Thyroid gland (tissue), 4 donors: ENCODE data around the gene SLC24A4. TPM values are rescaled to one million over a fixed set of nuclear protein-coding genes. Genes with fewer than 3 reads are reported as not detected.

ENCODE experiments used
- DNase-seq, 2 donors: peaks; one replicate each; pipeline ENCODE4 v3.0.0-alpha.2; 2019
- H3K27ac ChIP-seq, 3 donors: fragments of 200-600 bp; sonication (generic); 1 replicate in 2 of 3; 2 replicates in 1 of 3; pipeline ENCODE4 v1.5.1; 2016 to 2019; ENCODE audit warnings: mild to moderate bottlenecking in 1 of 3, moderate library complexity in 1 of 3
- H3K27me3 ChIP-seq: fragments of 200-600 bp; sonication (generic); one replicate; pipeline ENCODE4 v1.5.1; 2019
- H3K36me3 ChIP-seq, 2 donors: fragments of 200-600 bp; sonication (generic); one replicate each; pipeline ENCODE4 v1.5.1; 2016 to 2019
- H3K4me1 ChIP-seq, 2 donors: fragments of 200-600 bp; sonication (generic); one replicate each; pipeline ENCODE4 v1.5.1; 2017 to 2019
- H3K4me3 ChIP-seq, 3 donors: fragments of 200-600 bp; sonication (generic); replicated peaks in 1 of 3; 1 replicate in 2 of 3; 2 replicates in 1 of 3; pipeline ENCODE4 v1.5.1; 2016; ENCODE audit warnings: mild to moderate bottlenecking in 1 of 3
- H3K9me3 ChIP-seq: fragments of 200-600 bp; sonication (generic); one replicate; pipeline ENCODE4 v1.5.1; 2017
- POLR2A ChIP-seq, 2 donors: fragments of 450-650 bp; IDR thresholded peaks; one replicate each; pipeline ENCODE4 v1.6.1; 2017; ENCODE audit warnings: antibody characterized with exemption in 2 of 2, mild to moderate bottlenecking in 2 of 2, moderate library complexity in 1 of 2
- WGBS, 2 donors: methylation state at CpG; one replicate each; pipeline ENCODE4 v1.1.5; 2017; 5-methylcytosine and 5-hydroxymethylcytosine counted together
- intact Hi-C: fragments of 100-400 bp; cut with DNase I; formaldehyde crosslinking; loops from one replicate; pipeline ENCODE4 v1.15.1; 2023
- total RNA-seq, 4 donors: library from RNA; depleted of rRNA; stranded (reverse); fragments of >200 nt; gene quantifications; one replicate each; pipeline ENCODE4 v1.2.3, GENCODE V29; 2016
- TF ChIP-seq, protein P1 (sequence below), 6 experiments: fragments of 200-600 bp in 3 of 6; fragments of 450-650 bp in 3 of 6; sonication (generic) in 3 of 6; IDR thresholded peaks; one replicate each; pipeline ENCODE4 v1.5.1; 2016 to 2019; ENCODE audit warnings: antibody characterized with exemption in 6 of 6, mild to moderate bottlenecking in 2 of 6, inconsistent platforms in 1 of 6, moderate library complexity in 1 of 6

The SLC24A4 gene
- total RNA-seq, 4 donors from 2014 or later, result 0.05 to 0.46 (median 0.19) TPM

- WGBS, 2 donors, result 73 to 75% methylated on average over 2 of the region's 2 CpGs
- H3K27ac ChIP-seq, result no peak overlapping the region
- H3K27me3 ChIP-seq, result no peaks in the 10 kb centered on the region
- H3K9me3 ChIP-seq, result no peaks in the 10 kb centered on the region
- no peaks in the 10 kb centered on the region for H3K4me1 ChIP-seq
- no peaks in the 10 kb centered on the region for H3K36me3 ChIP-seq
- no peak overlapping the region for H3K4me3 ChIP-seq
- no peak for DNase-seq
- intact Hi-C loops, result no loop called here
- TF ChIP-seq POLR2A (IDR thresholded peaks at IDR 0.05), result no peak
- TF ChIP-seq, protein P1, sequence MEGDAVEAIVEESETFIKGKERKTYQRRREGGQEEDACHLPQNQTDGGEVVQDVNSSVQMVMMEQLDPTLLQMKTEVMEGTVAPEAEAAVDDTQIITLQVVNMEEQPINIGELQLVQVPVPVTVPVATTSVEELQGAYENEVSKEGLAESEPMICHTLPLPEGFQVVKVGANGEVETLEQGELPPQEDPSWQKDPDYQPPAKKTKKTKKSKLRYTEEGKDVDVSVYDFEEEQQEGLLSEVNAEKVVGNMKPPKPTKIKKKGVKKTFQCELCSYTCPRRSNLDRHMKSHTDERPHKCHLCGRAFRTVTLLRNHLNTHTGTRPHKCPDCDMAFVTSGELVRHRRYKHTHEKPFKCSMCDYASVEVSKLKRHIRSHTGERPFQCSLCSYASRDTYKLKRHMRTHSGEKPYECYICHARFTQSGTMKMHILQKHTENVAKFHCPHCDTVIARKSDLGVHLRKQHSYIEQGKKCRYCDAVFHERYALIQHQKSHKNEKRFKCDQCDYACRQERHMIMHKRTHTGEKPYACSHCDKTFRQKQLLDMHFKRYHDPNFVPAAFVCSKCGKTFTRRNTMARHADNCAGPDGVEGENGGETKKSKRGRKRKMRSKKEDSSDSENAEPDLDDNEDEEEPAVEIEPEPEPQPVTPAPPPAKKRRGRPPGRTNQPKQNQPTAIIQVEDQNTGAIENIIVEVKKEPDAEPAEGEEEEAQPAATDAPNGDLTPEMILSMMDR (IDR thresholded peaks at IDR 0.05), result no peak
Observed at GRCh38 chr14:92416544-92416943, 93.6 kb downstream of the SLC24A4 start.

DNA sequence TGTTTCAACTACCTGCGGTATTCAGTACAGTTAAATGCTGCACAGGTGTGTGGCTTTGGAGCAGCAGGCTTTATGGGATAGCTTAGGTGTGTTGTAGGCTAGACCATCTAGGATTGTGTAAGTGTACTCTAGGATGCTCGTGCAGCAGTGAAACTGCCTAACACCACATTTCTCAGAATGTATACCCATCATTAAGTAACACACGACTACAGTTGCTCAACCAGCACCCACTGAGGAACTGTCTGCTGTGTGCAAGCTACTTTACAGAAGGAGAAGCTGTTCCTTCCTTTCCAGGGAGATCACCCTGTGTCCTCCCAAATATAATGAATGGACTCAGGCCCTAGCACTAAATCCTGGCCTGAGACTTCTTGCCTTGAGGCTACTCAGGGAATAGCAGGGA is 94.8 kb downstream of the SLC24A4 start:
- H3K4me3 ChIP-seq, result no peak overlapping the region
- no peaks in the 10 kb centered on the region for H3K9me3 ChIP-seq
- WGBS, 2 donors, result 86 to 87% methylated on average over 3 of the region's 3 CpGs
- H3K27ac ChIP-seq, result no peak overlapping the region
- no peaks in the 10 kb centered on the region for H3K36me3 ChIP-seq
- no peak for DNase-seq
- H3K27me3 ChIP-seq, result no peaks in the 10 kb centered on the region
- no peaks in the 10 kb centered on the region for H3K4me1 ChIP-seq
- intact Hi-C loops, result no loop called here
- no peak for TF ChIP-seq POLR2A (IDR thresholded peaks at IDR 0.05)
- TF ChIP-seq, protein P1 (IDR thresholded peaks at IDR 0.05), result no peak

DNA sequence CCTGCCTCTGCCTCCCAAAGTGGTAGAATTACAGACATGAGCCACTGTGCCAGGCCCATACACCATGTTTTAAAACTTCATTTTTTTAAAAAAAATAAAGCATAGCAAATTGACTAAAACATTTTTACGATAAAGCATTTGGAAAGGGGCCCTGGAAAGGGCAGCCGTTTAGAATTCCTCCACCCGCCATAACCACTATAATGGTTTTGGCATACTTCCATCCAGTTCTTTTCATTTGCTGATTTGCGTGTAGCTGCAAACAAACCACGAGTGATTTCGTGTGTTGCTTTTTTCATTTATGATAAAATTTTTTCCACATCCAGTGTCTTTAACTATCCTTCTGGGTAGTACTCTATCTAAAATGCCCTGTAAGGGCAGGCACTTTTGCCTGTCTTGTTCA is 98.8 kb downstream of the SLC24A4 start:
- Histone ChIP-seq H3K4me1 (no peaks in the 10 kb centered on the region), H3K27me3 (no peaks in the 10 kb centered on the region), H3K4me3 (no peak overlapping the region), H3K9me3 (no peaks in the 10 kb centered on the region), H3K36me3 (no peaks in the 10 kb centered on the region), H3K27ac (no peak overlapping the region)
- no peak for DNase-seq
- intact Hi-C loops, result no loop called here
- 55 to 62% methylated on average over 6 of the region's 6 CpGs for WGBS, 2 donors
- TF ChIP-seq, protein P1 (IDR thresholded peaks at IDR 0.05), result no peak
- TF ChIP-seq POLR2A (IDR thresholded peaks at IDR 0.05), result no peak

- H3K27me3 ChIP-seq, result no peaks in the 10 kb centered on the region
- no peak for DNase-seq
- no peaks in the 10 kb centered on the region for H3K4me1 ChIP-seq
- H3K9me3 ChIP-seq, result no peaks in the 10 kb centered on the region
- H3K27ac ChIP-seq, result no peak overlapping the region
- H3K36me3 ChIP-seq, result no peaks in the 10 kb centered on the region
- H3K4me3 ChIP-seq, result no peak overlapping the region
- intact Hi-C loops, result no loop called here
- TF ChIP-seq, protein P1 (IDR thresholded peaks at IDR 0.05), result no peak
- TF ChIP-seq POLR2A (IDR thresholded peaks at IDR 0.05), result no peak
Observed at GRCh38 chr14:92425101-92425500, 102.1 kb downstream of the SLC24A4 start.

DNA sequence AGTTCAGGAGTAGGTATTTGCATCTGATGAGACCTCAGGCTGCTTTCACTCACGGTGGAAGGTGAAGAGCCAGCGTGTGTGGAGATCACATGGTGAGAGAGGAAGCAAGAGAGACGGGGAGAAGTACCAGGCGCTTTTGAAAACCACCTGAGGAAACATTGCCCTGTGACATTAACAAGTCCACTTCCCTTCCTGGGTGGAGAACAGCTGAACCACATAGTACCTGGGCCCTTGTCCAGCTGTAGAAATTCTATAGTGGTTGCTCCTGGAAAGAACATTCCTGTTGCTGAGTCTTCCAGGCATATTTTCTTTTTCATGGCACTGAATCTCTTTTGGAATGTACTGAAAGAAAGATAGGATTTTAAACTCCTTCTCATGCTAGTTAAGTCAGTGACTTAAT is 103.3 kb downstream of the SLC24A4 start:
- intact Hi-C loops, result no loop called here
- no peak for DNase-seq
- 22 to 36% methylated on average over 4 of the region's 4 CpGs for WGBS, 2 donors

More for the DNA sequence above, 103.3 kb downstream of the SLC24A4 start:
- Histone ChIP-seq H3K9me3 (no peaks in the 10 kb centered on the region), H3K27ac (no peak overlapping the region), H3K4me3 (no peak overlapping the region), H3K27me3 (no peaks in the 10 kb centered on the region), H3K36me3 (no peaks in the 10 kb centered on the region), H3K4me1 (no peaks in the 10 kb centered on the region)
- no peak for TF ChIP-seq POLR2A (IDR thresholded peaks at IDR 0.05)
- TF ChIP-seq, protein P1 (IDR thresholded peaks at IDR 0.05), result no peak
